Adipocyte (in vitro differentiated cells): ENCODE data around the gene TP53RK.

Experiments used
- DNase-seq: peaks from one replicate; pipeline ENCODE4 v3.0.0-alpha.2; 2015; ENCODE audit warnings: low read depth
- H3K27me3 ChIP-seq: replicated peaks from 2 replicates; pipeline ENCODE4 v1.7.0; 2013; ENCODE audit warnings: mild to moderate bottlenecking, low read length, moderate library complexity; ENCODE audit not compliant: control insufficient read depth, insufficient read depth
- H3K36me3 ChIP-seq: 2 replicates; pipeline ENCODE4 v1.7.0; 2013; ENCODE audit warnings: low read length, mild to moderate bottlenecking, moderate library complexity; ENCODE audit not compliant: control insufficient read depth, insufficient read depth, severe bottlenecking
- H3K4me1 ChIP-seq: 2 replicates; pipeline ENCODE4 v1.7.0; 2013; ENCODE audit warnings: mild to moderate bottlenecking, low read length, moderate library complexity; ENCODE audit not compliant: control insufficient read depth, insufficient read depth
- H3K4me3 ChIP-seq: 2 replicates; pipeline ENCODE4 v1.7.0; 2013; ENCODE audit warnings: mild to moderate bottlenecking, low read length, moderate library complexity
- H3K9ac ChIP-seq: 2 replicates; pipeline ENCODE4 v1.7.0; 2013; ENCODE audit warnings: mild to moderate bottlenecking, low read length, moderate library complexity
- H3K9me3 ChIP-seq: 2 replicates; pipeline ENCODE4 v1.7.0; 2013; ENCODE audit warnings: mild to moderate bottlenecking, low read length, moderate library complexity; ENCODE audit not compliant: control insufficient read depth

The TP53RK gene

GRCh38 chr20:46635514-46636136, 53.6 kb downstream of the TP53RK start:
- no peaks in the 10 kb centered on the region for H3K9me3 ChIP-seq
- no peaks in the 10 kb centered on the region for H3K4me1 ChIP-seq
- no peak for DNase-seq
- H3K9ac ChIP-seq: no peak overlapping the region
- H3K27me3 ChIP-seq: peaks cover 5% of the 10 kb centered on the region
- H3K4me3 ChIP-seq: no peak overlapping the region
- H3K36me3 ChIP-seq: no peaks in the 10 kb centered on the region

DNA sequence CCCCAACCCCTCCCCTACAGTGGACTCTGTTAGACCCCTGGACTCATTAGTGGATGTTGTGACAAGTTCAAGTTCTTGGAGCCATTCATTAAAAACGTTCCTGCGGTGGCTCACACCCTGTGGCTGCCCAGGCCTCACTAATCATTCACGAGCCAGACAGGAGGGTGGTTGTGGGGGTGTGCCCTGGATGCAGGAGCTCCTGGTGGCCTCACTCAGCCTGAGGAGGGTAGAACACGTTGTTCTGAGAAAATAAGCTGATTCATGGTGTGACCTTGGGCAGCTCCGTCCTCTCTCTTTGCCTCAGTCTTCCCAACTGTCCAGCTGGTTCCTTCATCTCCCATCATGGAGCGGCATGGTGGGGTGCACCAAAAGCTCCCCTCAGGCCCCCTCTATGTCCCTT, 54.7 kb downstream of the TP53RK start:
- DNase-seq: no peak
- no peak overlapping the region for H3K4me3 ChIP-seq
- H3K27me3 ChIP-seq: no peaks in the 10 kb centered on the region
- H3K9ac ChIP-seq: no peak overlapping the region
- H3K4me1 ChIP-seq: no peaks in the 10 kb centered on the region
- H3K36me3 ChIP-seq: no peaks in the 10 kb centered on the region
- H3K9me3 ChIP-seq: peaks cover 9% of the 10 kb centered on the region
